HepG2 (cell line): Measurements from ENCODE around the gene MRPL14. TPM values are rescaled to one million over a fixed set of nuclear protein-coding genes. Genes with fewer than 3 reads are reported as not detected.
A peak's percentile ranks its signal among the peaks of the same experiment; 100 is the strongest.

Source experiments
- AKAP8 ChIP-seq: sonication (generic); formaldehyde crosslinking; IDR thresholded peaks from 2 replicates; pipeline ENCODE4 v1.5.1; 2020; ENCODE audit warnings: mild to moderate bottlenecking, missing genetic modification reagents
- ARID4A ChIP-seq: sonication (generic); formaldehyde crosslinking; IDR thresholded peaks from 2 replicates; pipeline ENCODE4 v1.5.0; 2020; ENCODE audit warnings: mild to moderate bottlenecking, missing genetic modification reagents, borderline replicate concordance
- CBX2 ChIP-seq, 2 experiments: fragments of 200-600 bp in 1 of 2; sonication (generic); formaldehyde crosslinking in 1 of 2; IDR thresholded peaks; 2 replicates each; pipeline versions ENCODE4 v1.7.0 to v1.8.1; 2018 to 2022; ENCODE audit warnings: low read depth in 2 of 2, low read length in 1 of 2, mild to moderate bottlenecking in 1 of 2, missing genetic modification reagents in 1 of 2
- HMGXB3 ChIP-seq: sonication (generic); formaldehyde crosslinking; IDR thresholded peaks from 2 replicates; pipeline ENCODE4 v1.4.0; 2020; ENCODE audit warnings: missing genetic modification reagents, borderline replicate concordance
- JDP2 ChIP-seq: sonication (generic); formaldehyde crosslinking; IDR thresholded peaks from 2 replicates; pipeline ENCODE4 v1.8.1; 2022; ENCODE audit warnings: missing genetic modification reagents, borderline replicate concordance
- NR2C2 ChIP-seq: sonication (generic); formaldehyde crosslinking; IDR thresholded peaks from 2 replicates; pipeline ENCODE4 v1.4.0; 2020; ENCODE audit warnings: missing genetic modification reagents, mild to moderate bottlenecking, moderate library complexity, borderline replicate concordance
- NR2F1 ChIP-seq, 2 experiments: fragments of 450-650 bp in 1 of 2; formaldehyde crosslinking in 1 of 2; IDR thresholded peaks; 2 replicates each; pipeline versions ENCODE4 v1.5.0 to v1.6.1; 2016 to 2020; ENCODE audit warnings: mild to moderate bottlenecking in 1 of 2, missing compliant biosample characterization in 1 of 2, missing genetic modification reagents in 1 of 2, moderate library complexity in 1 of 2
- PAF1 ChIP-seq: IDR thresholded peaks from 2 replicates; pipeline ENCODE4 v1.6.1; 2016; ENCODE audit warnings: missing genetic modification reagents, missing compliant biosample characterization
- ZFAT ChIP-seq: sonication (generic); formaldehyde crosslinking; conservative IDR thresholded peaks from 2 replicates; pipeline ENCODE4 v1.8.1; 2023; ENCODE audit warnings: missing genetic modification reagents, inconsistent platforms
- ZNF17 ChIP-seq: sonication (generic); formaldehyde crosslinking; IDR thresholded peaks from 2 replicates; pipeline ENCODE4 v1.5.0; 2020; ENCODE audit warnings: mild to moderate bottlenecking, missing genetic modification reagents
- ZNF230 ChIP-seq: sonication (generic); formaldehyde crosslinking; IDR thresholded peaks from 2 replicates; pipeline ENCODE4 v1.4.0; 2020; ENCODE audit warnings: mild to moderate bottlenecking, missing genetic modification reagents
- ZNF234 ChIP-seq: sonication (generic); formaldehyde crosslinking; conservative IDR thresholded peaks from 2 replicates; pipeline ENCODE4 v1.5.1; 2020; ENCODE audit warnings: mild to moderate bottlenecking, missing genetic modification reagents
- ZNF235 ChIP-seq: sonication (generic); formaldehyde crosslinking; IDR thresholded peaks from 2 replicates; pipeline ENCODE4 v1.8.1; 2023; ENCODE audit warnings: mild to moderate bottlenecking, missing genetic modification reagents, borderline replicate concordance
- ZNF263 ChIP-seq: sonication (generic); formaldehyde crosslinking; IDR thresholded peaks from 2 replicates; pipeline ENCODE4 v1.4.0; 2020; ENCODE audit warnings: missing genetic modification reagents
- ZNF576 ChIP-seq: sonication (generic); formaldehyde crosslinking; IDR thresholded peaks from 2 replicates; pipeline ENCODE4 v1.4.0; 2020; ENCODE audit warnings: mild to moderate bottlenecking, missing genetic modification reagents
- ZNF589 ChIP-seq: sonication (generic); formaldehyde crosslinking; conservative IDR thresholded peaks from 2 replicates; pipeline ENCODE4 v1.8.0; 2022; ENCODE audit warnings: mild to moderate bottlenecking, moderate library complexity, missing genetic modification reagents
- ZNF747 ChIP-seq: sonication (generic); formaldehyde crosslinking; IDR thresholded peaks from 2 replicates; pipeline ENCODE4 v1.8.1; 2023; ENCODE audit warnings: missing genetic modification reagents, mild to moderate bottlenecking, borderline replicate concordance
- ZNF83 ChIP-seq: sonication (generic); formaldehyde crosslinking; IDR thresholded peaks from 2 replicates; pipeline ENCODE4 v1.4.0; 2020; ENCODE audit warnings: missing genetic modification reagents, mild to moderate bottlenecking, borderline replicate concordance
- ZNF879 ChIP-seq: sonication (generic); formaldehyde crosslinking; IDR thresholded peaks from 2 replicates; pipeline ENCODE4 v1.8.1; 2023; ENCODE audit warnings: missing genetic modification reagents
- polyA plus RNA-seq, 8 experiments: library from polyadenylated mRNA; depleted of rRNA in 3 of 8; stranded (reverse) in 7 of 8; unstranded in 1 of 8; fragments of >200 nt; fragmentation: Illumina TruSeq in 4 of 8; extraction: Trizol in 4 of 8; gene quantifications; 2 replicates each; pipeline versions ENCODE4 v1.2.1 to v1.2.3, GENCODE V29; 2011 to 2016; ENCODE audit warnings: low read depth in 4 of 8, missing spikeins in 1 of 8, mixed read lengths in 1 of 8; ENCODE audit not compliant: insufficient read depth in 1 of 8
- total RNA-seq, 5 experiments: library from RNA; depleted of rRNA; stranded (reverse); fragments of >200 nt; fragmentation: Illumina TruSeq; extraction: Trizol; gene quantifications; 2 replicates each; pipeline ENCODE4 v1.2.3, GENCODE V29; 2016; ENCODE audit warnings: low read depth in 1 of 5

The MRPL14 gene
- total and polyA plus RNA-seq, 2 of the 13 experiments (the other 11 are each of a cell fraction or from before 2014, with no cell fraction given), result 157 to 178 TPM

DNA sequence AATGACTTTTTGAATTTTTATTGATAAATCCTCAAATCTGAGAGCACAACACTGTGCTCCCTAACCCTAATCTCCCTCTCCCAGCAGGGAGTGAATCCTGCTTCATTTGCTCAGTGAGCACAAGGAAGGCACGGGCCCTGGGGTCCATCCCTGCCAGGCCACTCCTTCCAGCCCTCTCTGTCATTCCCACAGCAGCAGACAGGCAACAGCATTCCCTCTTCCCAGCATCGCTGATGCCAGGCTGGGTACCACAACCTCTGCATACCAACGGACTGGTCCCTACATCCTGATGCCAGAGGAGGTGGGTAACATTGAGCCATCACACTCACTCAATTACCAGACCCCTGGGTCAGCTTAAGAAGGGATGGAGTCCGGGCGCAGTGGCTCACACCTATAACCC is 34.2 kb downstream of the MRPL14 start (continued):
- TF ChIP-seq HMGXB3 (CRISPR knock-in tag) (no peak), ZNF879 (CRISPR knock-in tag) (no peak), ZNF83 (CRISPR knock-in tag) (no peak), ZNF576 (CRISPR knock-in tag) (no peak), ZNF747 (CRISPR knock-in tag) (no peak), NR2C2 (CRISPR knock-in tag) (no peak), ZNF263 (CRISPR knock-in tag) (peak; percentile 90), JDP2 (CRISPR knock-in tag) (no peak), AKAP8 (CRISPR knock-in tag) (no peak), ZNF234 (CRISPR knock-in tag) (no peak), ZNF17 (CRISPR knock-in tag) (no peak), CBX2 (IDR thresholded peaks at IDR 0.05; ENCODE audit: low read depth, low read length) (no peak), CBX2 (CRISPR knock-in tag; IDR thresholded peaks at IDR 0.05; ENCODE audit: low read depth) (no peak), ZNF235 (CRISPR knock-in tag) (no peak), PAF1 (CRISPR knock-in tag) (no peak), ZFAT (CRISPR knock-in tag) (no peak), ARID4A (CRISPR knock-in tag) (no peak), NR2F1 (CRISPR knock-in tag; IDR thresholded peaks at IDR 0.05) (no peak), ZNF589 (CRISPR knock-in tag) (no peak), ZNF230 (CRISPR knock-in tag) (no peak)
